GM23248 (cell line): ENCODE data around the gene SIX5.

ENCODE experiments used
- EZH2 ChIP-seq: fragments of 200-600 bp; sonication (generic); IDR thresholded peaks from 2 replicates; pipeline ENCODE4 v1.6.1; 2018; ENCODE audit warnings: antibody characterized with exemption, mild to moderate bottlenecking; ENCODE audit not compliant: insufficient read depth, poor library complexity, severe bottlenecking
- EZH2phosphoT487 ChIP-seq: fragments of 200-600 bp; sonication (generic); IDR thresholded peaks from 2 replicates; pipeline ENCODE4 v1.6.1; 2018; ENCODE audit warnings: antibody characterized with exemption, moderate library complexity, mild to moderate bottlenecking, low read depth; ENCODE audit not compliant: insufficient read depth

GRCh38 chr19:45739498-45740439 is 29.3 kb downstream of the SIX5 start:
- TF ChIP-seq EZH2phosphoT487 (no peak), EZH2 (no peak)
